SJSA1 (cell line): Measurements from ENCODE around the gene MAP3K20. TPM values are rescaled to one million over a fixed set of nuclear protein-coding genes. Genes with fewer than 3 reads are reported as not detected.

Experiments
- DNase-seq, 2 experiments: peaks; one replicate each; pipeline ENCODE4 v3.0.0-alpha.2; 2015 to 2020; ENCODE audit warnings: low spot score in 2 of 2, low read depth in 1 of 2
- H3K27ac ChIP-seq: fragments of 250-450 bp; sonication (Bioruptor Pico); 2 replicates; pipeline ENCODE4 v1.5.1; 2020; ENCODE audit warnings: mild to moderate bottlenecking, moderate library complexity
- H3K27me3 ChIP-seq: fragments of 250-450 bp; sonication (Bioruptor Pico); replicated peaks from 2 replicates; pipeline ENCODE4 v1.5.1; 2020; ENCODE audit warnings: mild to moderate bottlenecking, moderate library complexity
- H3K36me3 ChIP-seq: fragments of 250-450 bp; sonication (Bioruptor Pico); 2 replicates; pipeline ENCODE4 v1.5.1; 2020; ENCODE audit warnings: mild to moderate bottlenecking
- H3K4me1 ChIP-seq: fragments of 250-450 bp; sonication (Bioruptor Pico); replicated peaks from 2 replicates; pipeline ENCODE4 v1.6.1; 2021; ENCODE audit warnings: mild to moderate bottlenecking
- H3K4me3 ChIP-seq: fragments of 250-450 bp; sonication (Bioruptor Pico); 2 replicates; pipeline ENCODE4 v1.5.1; 2020; ENCODE audit warnings: mild to moderate bottlenecking
- H3K9me3 ChIP-seq: fragments of 250-450 bp; sonication (Bioruptor Pico); replicated peaks from 2 replicates; pipeline ENCODE4 v1.5.1; 2020; ENCODE audit warnings: mild to moderate bottlenecking
- total RNA-seq: library from RNA; depleted of rRNA; stranded (reverse); fragments of >200 nt; shearing (Covaris generic); gene quantifications from 2 replicates; pipeline ENCODE4 v1.2.3, GENCODE V29; 2014

Gene MAP3K20
- total RNA-seq, 1 experiment from 2014 or later, result 95.7 TPM

- Histone ChIP-seq H3K27me3 (no peaks in the 10 kb centered on the region), H3K36me3 (peaks cover 6% of the 10 kb centered on the region), H3K4me1 (peaks cover 18% of the 10 kb centered on the region), H3K27ac (no peak overlapping the region), H3K9me3 (no peaks in the 10 kb centered on the region), H3K4me3 (no peak overlapping the region)
- no peak for DNase-seq
These were observed 55.1 kb downstream of the MAP3K20 start for GRCh38 chr2:173130496-173131465.

GRCh38 chr2:173132531-173132930, 56.9 kb downstream of the MAP3K20 start:
- no peaks in the 10 kb centered on the region for H3K27me3 ChIP-seq
- no peak overlapping the region for H3K4me3 ChIP-seq

GRCh38 chr2:173134703-173135102, 59.1 kb downstream of the MAP3K20 start:
- Histone ChIP-seq H3K27me3 (no peaks in the 10 kb centered on the region), H3K4me3 (no peak overlapping the region), H3K27ac (no peak overlapping the region), H3K4me1 (peaks cover 16% of the 10 kb centered on the region), H3K36me3 (peaks cover 4% of the 10 kb centered on the region; the same call in 1 of the 2 replicates), H3K9me3 (no peaks in the 10 kb centered on the region)
- DNase-seq, result no peak

More at GRCh38 chr2:173132531-173132930, 56.9 kb downstream of the MAP3K20 start:
- peaks cover 16% of the 10 kb centered on the region for H3K4me1 ChIP-seq
- H3K36me3 ChIP-seq, result peaks cover 10% of the 10 kb centered on the region
- H3K27ac ChIP-seq, result no peak overlapping the region
- no peak for DNase-seq
- H3K9me3 ChIP-seq, result no peaks in the 10 kb centered on the region

- Histone ChIP-seq H3K4me1 (peaks cover 16% of the 10 kb centered on the region), H3K27ac (no peak overlapping the region; the same call in 1 of the 2 replicates), H3K9me3 (no peaks in the 10 kb centered on the region)
These were observed 60.4 kb downstream of the MAP3K20 start for GRCh38 chr2:173136067-173136466.

GRCh38 chr2:173136599-173136998, 61.0 kb downstream of the MAP3K20 start:
- 0 out of 2 replicates have a peak, but pooled peaks cover 2% of the 10 kb centered on the region for H3K9me3 ChIP-seq
- no peak for DNase-seq
- no peak overlapping the region; the same call in 1 of the 2 replicates for H3K27ac ChIP-seq

More at GRCh38 chr2:173136067-173136466, 60.4 kb downstream of the MAP3K20 start:
- no peak overlapping the region for H3K4me3 ChIP-seq
- H3K36me3 ChIP-seq, result peaks cover 11% of the 10 kb centered on the region; the same call in 1 of the 2 replicates
- H3K27me3 ChIP-seq, result no peaks in the 10 kb centered on the region
- DNase-seq, result no peak

GRCh38 chr2:173137610-173138009, 62.0 kb downstream of the MAP3K20 start:
- DNase-seq, result no peak
- H3K9me3 ChIP-seq, result 0 out of 2 replicates have a peak, but pooled peaks cover 2% of the 10 kb centered on the region
- H3K36me3 ChIP-seq, result peaks cover 15% of the 10 kb centered on the region
- H3K4me3 ChIP-seq, result no peak overlapping the region
- H3K4me1 ChIP-seq, result peaks cover 16% of the 10 kb centered on the region
- no peak overlapping the region for H3K27ac ChIP-seq
- H3K27me3 ChIP-seq, result no peaks in the 10 kb centered on the region

More at GRCh38 chr2:173136599-173136998, 61.0 kb downstream of the MAP3K20 start:
- Histone ChIP-seq H3K4me3 (no peak overlapping the region), H3K36me3 (peaks cover 14% of the 10 kb centered on the region), H3K27me3 (no peaks in the 10 kb centered on the region), H3K4me1 (peaks cover 16% of the 10 kb centered on the region)

GRCh38 chr2:173138962-173139361, 63.3 kb downstream of the MAP3K20 start:
- no peak for DNase-seq
- Histone ChIP-seq H3K4me3 (no peak overlapping the region), H3K27me3 (no peaks in the 10 kb centered on the region), H3K9me3 (0 out of 2 replicates have a peak, but pooled peaks cover 6% of the 10 kb centered on the region), H3K4me1 (peaks cover 16% of the 10 kb centered on the region), H3K27ac (no peak overlapping the region), H3K36me3 (peaks cover 15% of the 10 kb centered on the region)

GRCh38 chr2:173141666-173142065, 66.0 kb downstream of the MAP3K20 start:
- Histone ChIP-seq H3K9me3 (0 out of 2 replicates have a peak, but pooled peaks cover 6% of the 10 kb centered on the region), H3K36me3 (peaks cover 11% of the 10 kb centered on the region), H3K4me1 (peaks cover 9% of the 10 kb centered on the region), H3K27me3 (no peaks in the 10 kb centered on the region), H3K27ac (no peak overlapping the region), H3K4me3 (no peak overlapping the region)
- no peak for DNase-seq

- Histone ChIP-seq H3K4me3 (no peak overlapping the region), H3K9me3 (0 out of 2 replicates have a peak, but pooled peaks cover 6% of the 10 kb centered on the region), H3K36me3 (peaks cover 5% of the 10 kb centered on the region), H3K27me3 (no peaks in the 10 kb centered on the region), H3K27ac (no peak overlapping the region), H3K4me1 (peaks cover 28% of the 10 kb centered on the region)
- DNase-seq, result no peak
These were observed 69.8 kb downstream of the MAP3K20 start for GRCh38 chr2:173145454-173145853.

GRCh38 chr2:173146590-173146989, 70.9 kb downstream of the MAP3K20 start:
- Histone ChIP-seq H3K4me3 (no peak overlapping the region), H3K4me1 (peaks cover 39% of the 10 kb centered on the region), H3K27ac (no peak overlapping the region), H3K9me3 (0 out of 2 replicates have a peak, but pooled peaks cover 4% of the 10 kb centered on the region), H3K27me3 (no peaks in the 10 kb centered on the region), H3K36me3 (peaks cover under 1% of the 10 kb centered on the region; the same call in 1 of the 2 replicates)
- no peak for DNase-seq

GRCh38 chr2:173148520-173148919, 72.9 kb downstream of the MAP3K20 start:
- H3K4me3 ChIP-seq, result no peak overlapping the region

GRCh38 chr2:173149491-173149890, 73.8 kb downstream of the MAP3K20 start:
- Histone ChIP-seq H3K4me3 (no peak overlapping the region), H3K27ac (no peak overlapping the region), H3K9me3 (no peaks in the 10 kb centered on the region), H3K4me1 (peaks cover 54% of the 10 kb centered on the region), H3K36me3 (peaks cover 11% of the 10 kb centered on the region; the same call in 1 of the 2 replicates), H3K27me3 (no peaks in the 10 kb centered on the region)
- no peak for DNase-seq

More at GRCh38 chr2:173148520-173148919, 72.9 kb downstream of the MAP3K20 start:
- H3K27me3 ChIP-seq, result no peaks in the 10 kb centered on the region
- H3K9me3 ChIP-seq, result no peaks in the 10 kb centered on the region
- no peak overlapping the region for H3K27ac ChIP-seq
- DNase-seq, result no peak
- peaks cover 3% of the 10 kb centered on the region; the same call in 1 of the 2 replicates for H3K36me3 ChIP-seq
- H3K4me1 ChIP-seq, result peaks cover 54% of the 10 kb centered on the region

- no peak overlapping the region for H3K4me3 ChIP-seq
- peaks cover 54% of the 10 kb centered on the region for H3K4me1 ChIP-seq
- no peaks in the 10 kb centered on the region for H3K27me3 ChIP-seq
- no peak overlapping the region for H3K27ac ChIP-seq
- H3K9me3 ChIP-seq, result no peaks in the 10 kb centered on the region
- DNase-seq, result no peak
- H3K36me3 ChIP-seq, result peaks cover 11% of the 10 kb centered on the region; the same call in 1 of the 2 replicates
These were observed 74.4 kb downstream of the MAP3K20 start for GRCh38 chr2:173150087-173150486.

GRCh38 chr2:173150963-173151362, 75.3 kb downstream of the MAP3K20 start:
- Histone ChIP-seq H3K4me3 (no peak overlapping the region), H3K36me3 (peaks cover 17% of the 10 kb centered on the region; the same call in 1 of the 2 replicates), H3K27me3 (no peaks in the 10 kb centered on the region), H3K9me3 (no peaks in the 10 kb centered on the region), H3K4me1 (peaks cover 54% of the 10 kb centered on the region), H3K27ac (peak overlapping the region; percentile 33; the same call in 1 of the 2 replicates)
- DNase-seq, result no peak
